Neuronal stem cell (in vitro differentiated cells): ENCODE data around the gene DPH2.

Source experiments
- DNase-seq: peaks from one replicate; pipeline ENCODE4 v3.0.0-alpha.2; 2013; ENCODE audit warnings: low spot score
- H2AFZ ChIP-seq: one replicate; pipeline ENCODE4 v1.6.1; 2013; ENCODE audit warnings: mild to moderate bottlenecking, low read length, inconsistent platforms
- H2AK5ac ChIP-seq: 2 replicates; pipeline ENCODE4 v1.6.1; 2013; ENCODE audit warnings: low read depth, mild to moderate bottlenecking, inconsistent platforms, low read length, moderate library complexity, mixed read lengths
- H2BK120ac ChIP-seq: 2 replicates; pipeline ENCODE4 v1.6.1; 2013; ENCODE audit warnings: low read depth, mild to moderate bottlenecking, inconsistent platforms, low read length, moderate library complexity, mixed read lengths
- H2BK12ac ChIP-seq: one replicate; pipeline ENCODE4 v1.6.1; 2013; ENCODE audit warnings: low read length, inconsistent platforms
- H2BK15ac ChIP-seq: 2 replicates; pipeline ENCODE4 v1.6.1; 2013; ENCODE audit warnings: mild to moderate bottlenecking, low read length, inconsistent platforms, mixed read lengths
- H2BK5ac ChIP-seq: one replicate; pipeline ENCODE4 v1.6.1; 2013; ENCODE audit warnings: inconsistent platforms, mild to moderate bottlenecking, low read length, moderate library complexity
- H3K14ac ChIP-seq: one replicate; pipeline ENCODE4 v1.6.1; 2013; ENCODE audit warnings: low read length, inconsistent platforms
- H3K18ac ChIP-seq: 2 replicates; pipeline ENCODE4 v1.6.1; 2013; ENCODE audit warnings: low read length, inconsistent platforms
- H3K23ac ChIP-seq: 2 replicates; pipeline ENCODE4 v1.6.1; 2013; ENCODE audit warnings: low read depth, mild to moderate bottlenecking, mixed read lengths, low read length, inconsistent platforms; ENCODE audit not compliant: poor library complexity
- H3K27ac ChIP-seq: replicated peaks from 3 replicates; pipeline ENCODE4 v1.5.1; 2013; ENCODE audit warnings: low read length, inconsistent platforms
- H3K27me3 ChIP-seq, 3 experiments: 2 replicates each; pipeline ENCODE4 v1.6.1; 2013; ENCODE audit warnings: low read length in 3 of 3, mild to moderate bottlenecking in 2 of 3, inconsistent platforms in 1 of 3, low read depth in 1 of 3, mixed read lengths in 1 of 3, moderate library complexity in 1 of 3; ENCODE audit not compliant: control insufficient read depth in 3 of 3, insufficient read depth in 3 of 3
- H3K36me3 ChIP-seq, 2 donors: replicated peaks in 1 of 2; 2 replicates each; pipeline ENCODE4 v1.6.1; 2013; ENCODE audit warnings: low read length in 2 of 2; ENCODE audit not compliant: control insufficient read depth in 2 of 2, insufficient read depth in 2 of 2
- H3K4ac ChIP-seq: 2 replicates; pipeline ENCODE4 v1.6.1; 2013; ENCODE audit warnings: inconsistent platforms, mild to moderate bottlenecking, low read length, moderate library complexity
- H3K4me1 ChIP-seq, 2 donors: 1 replicate in 1 of 2; 2 replicates in 1 of 2; pipeline ENCODE4 v1.6.1; 2013; ENCODE audit warnings: low read length in 2 of 2, low read depth in 1 of 2; ENCODE audit not compliant: control insufficient read depth in 2 of 2, insufficient read depth in 1 of 2
- H3K4me2 ChIP-seq: one replicate; pipeline ENCODE4 v1.6.1; 2013; ENCODE audit warnings: mild to moderate bottlenecking, low read length, inconsistent platforms; ENCODE audit not compliant: insufficient read depth, poor library complexity, severe bottlenecking
- H3K4me3 ChIP-seq, 2 donors: 2 replicates each; pipeline ENCODE4 v1.5.1; 2013; ENCODE audit warnings: low read length in 2 of 2, mild to moderate bottlenecking in 2 of 2, inconsistent platforms in 1 of 2, moderate library complexity in 1 of 2
- H3K79me1 ChIP-seq: one replicate; pipeline ENCODE4 v1.6.1; 2013; ENCODE audit warnings: low read depth, mild to moderate bottlenecking, inconsistent platforms, low read length, moderate library complexity
- H3K9ac ChIP-seq: one replicate; pipeline ENCODE4 v1.6.1; 2013; ENCODE audit warnings: mild to moderate bottlenecking, low read depth, low read length, inconsistent platforms; ENCODE audit not compliant: poor library complexity
- H3K9me3 ChIP-seq, 2 donors: replicated peaks in 1 of 2; 2 replicates each; pipeline versions ENCODE3 to v1.6.1; 2013; ENCODE audit warnings: low read length in 2 of 2, mild to moderate bottlenecking in 2 of 2, inconsistent platforms in 1 of 2, low read depth in 1 of 2, mixed read lengths in 1 of 2, moderate library complexity in 1 of 2; ENCODE audit not compliant: control insufficient read depth in 2 of 2, insufficient read depth in 1 of 2
- H4K8ac ChIP-seq: one replicate; pipeline ENCODE4 v1.6.1; 2013; ENCODE audit warnings: low read depth, mild to moderate bottlenecking, inconsistent platforms, low read length, moderate library complexity
- H4K91ac ChIP-seq: one replicate; pipeline ENCODE4 v1.6.1; 2013; ENCODE audit warnings: low read length, low read depth, mild to moderate bottlenecking, inconsistent platforms; ENCODE audit not compliant: poor library complexity
- WGBS, 2 donors: extraction: QIAGEN DNeasy Blood & Tissue Kit; methylation state at CpG; one replicate each; pipeline ENCODE4 v1.1.7; 2013; ENCODE audit warnings: missing lambda C conversion rate in 2 of 2, mixed read lengths in 1 of 2; ENCODE audit not compliant: insufficient read length in 2 of 2, insufficient replicate concordance in 1 of 2; ENCODE audit errors: extremely low coverage in 2 of 2; 5-methylcytosine and 5-hydroxymethylcytosine counted together

The DPH2 gene

GRCh38 chr1:44015206-44015605 is 45.4 kb downstream of the DPH2 start:
- Histone ChIP-seq H3K9me3 (no peaks in the 10 kb centered on the region), H3K36me3 (peaks cover 0 to 3% of the 10 kb centered on the region in 2 donors), H2BK5ac (no peak overlapping the region), H4K8ac (no peak overlapping the region), H3K4me1 (peaks cover 32 to 33% of the 10 kb centered on the region in 2 donors), H3K27ac (no peak overlapping the region), H2AFZ (peak overlapping the region; percentile 28), H3K79me1 (peaks cover 5% of the 10 kb centered on the region), H3K4me3 (no peak overlapping the region), H4K91ac (no peak overlapping the region), H2BK120ac (no peak overlapping the region), H3K14ac (no peak overlapping the region), H3K27me3 (no peaks in the 10 kb centered on the region), H3K18ac (no peak overlapping the region), H2BK15ac (no peak overlapping the region), H2BK12ac (no peak overlapping the region), H2AK5ac (peak overlapping the region; percentile 65), H3K9ac (no peak overlapping the region), H3K23ac (no peak overlapping the region), H3K4ac (no peak overlapping the region), H3K4me2 (no peak overlapping the region)
- no peak for DNase-seq
- WGBS, 2 donors = no CpG with 5 or more reads among the region's 3 CpGs

GRCh38 chr1:44016041-44016889 is 46.5 kb downstream of the DPH2 start:
- Histone ChIP-seq H2BK15ac (peak overlapping the region; percentile 86), H3K4me2 (no peak overlapping the region), H4K91ac (no peak overlapping the region), H3K9ac (peak overlapping the region; percentile 10), H4K8ac (peak overlapping the region; percentile 66), H3K14ac (peak overlapping the region; percentile 58), H3K27ac (no peak overlapping the region), H2AFZ (peak overlapping the region; percentile 27), H2AK5ac (peak overlapping the region; percentile 94), H3K4me1 (peaks cover 33% of the 10 kb centered on the region in 2 donors), H2BK12ac (no peak overlapping the region), H2BK120ac (peak overlapping the region; percentile 61), H3K9me3 (no peaks in the 10 kb centered on the region), H3K18ac (peak overlapping the region; percentile 89), H2BK5ac (peak overlapping the region; percentile 15), H3K4me3 (no peak overlapping the region), H3K27me3 (no peaks in the 10 kb centered on the region), H3K23ac (peak overlapping the region; percentile 78), H3K36me3 (peaks cover 0 to 8% of the 10 kb centered on the region in 2 donors), H3K79me1 (peaks cover 4% of the 10 kb centered on the region), H3K4ac (no peak overlapping the region)
- DNase-seq = no peak
- WGBS, 2 donors = no CpG with 5 or more reads among the region's 20 CpGs

- H3K9me3 ChIP-seq = no peaks in the 10 kb centered on the region
- peak overlapping the region; percentile 23 for H3K14ac ChIP-seq
- peak overlapping the region; percentile 46 for H3K9ac ChIP-seq
- H2AK5ac ChIP-seq = peak overlapping the region; percentile 94
- peaks cover 2% of the 10 kb centered on the region for H3K79me1 ChIP-seq
- H4K91ac ChIP-seq = peak overlapping the region; percentile 87
- H2AFZ ChIP-seq = peak overlapping the region; percentile 27
- no peak overlapping the region for H3K4me2 ChIP-seq
- H3K23ac ChIP-seq = peak overlapping the region; percentile 78
- H3K27me3 ChIP-seq = no peaks in the 10 kb centered on the region
- H2BK15ac ChIP-seq = peak overlapping the region; percentile 6
- H2BK12ac ChIP-seq = peak overlapping the region; percentile 94
- peaks cover 0 to 11% of the 10 kb centered on the region in 2 donors for H3K36me3 ChIP-seq
- no peak overlapping the region for H3K4me3 ChIP-seq
- no peak overlapping the region for H3K4ac ChIP-seq
- no peak for DNase-seq
- H3K18ac ChIP-seq = peak overlapping the region; percentile 69
- H3K4me1 ChIP-seq = peaks cover 33% of the 10 kb centered on the region in 2 donors
- no CpG with 5 or more reads among the region's 20 CpGs for WGBS, 2 donors
- no peak overlapping the region for H2BK5ac ChIP-seq
- no peak overlapping the region for H4K8ac ChIP-seq
- H2BK120ac ChIP-seq = no peak overlapping the region
- no peak overlapping the region for H3K27ac ChIP-seq
Observed at GRCh38 chr1:44016890-44017400, 47.1 kb downstream of the DPH2 start.

- H3K27me3 ChIP-seq = no peaks in the 10 kb centered on the region
- H4K8ac ChIP-seq = no peak overlapping the region
- no peaks in the 10 kb centered on the region for H3K79me1 ChIP-seq
- H3K9me3 ChIP-seq = no peaks in the 10 kb centered on the region
- no peak overlapping the region for H2BK15ac ChIP-seq
- no peak overlapping the region for H4K91ac ChIP-seq
- H2AFZ ChIP-seq = peak overlapping the region; percentile 51
- no peak overlapping the region for H2BK12ac ChIP-seq
- H3K27ac ChIP-seq = peak overlapping the region; percentile 57
- no peak overlapping the region for H3K4me3 ChIP-seq
- no peak overlapping the region for H3K4me2 ChIP-seq
- H2BK5ac ChIP-seq = no peak overlapping the region
- H2AK5ac ChIP-seq = peak overlapping the region; percentile 1
- WGBS, 2 donors = no CpG with 5 or more reads among the region's 13 CpGs
- H3K4ac ChIP-seq = no peak overlapping the region
- H3K9ac ChIP-seq = no peak overlapping the region
- H3K4me1 ChIP-seq = peaks cover 30 to 33% of the 10 kb centered on the region in 2 donors
- peaks cover 0 to 20% of the 10 kb centered on the region in 2 donors for H3K36me3 ChIP-seq
- no peak overlapping the region for H3K14ac ChIP-seq
- H3K23ac ChIP-seq = no peak overlapping the region
- no peak overlapping the region for H2BK120ac ChIP-seq
- H3K18ac ChIP-seq = peak overlapping the region; percentile 1
- peak; percentile 49 for DNase-seq
Observed at GRCh38 chr1:44019466-44019948, 49.7 kb downstream of the DPH2 start.
